Skin of body (tissue), 2 donors: ENCODE measurements around the gene CMBL. TPM values are rescaled to one million over a fixed set of nuclear protein-coding genes. Genes with fewer than 3 reads are reported as not detected.
"Not testable (repeated sequence)": the region's sequence is repeated elsewhere in the genome, so short reads cannot be mapped to it uniquely, and the experiment has no call there.

Experiments used
- DNase-seq: peaks from one replicate; lab custom pipeline; 2025; lab: John Stamatoyannopoulos, UW
- total RNA-seq: library from RNA; depleted of rRNA; stranded (reverse); fragments of >200 nt; gene quantifications from one replicate; pipeline ENCODE4 v1.2.3, GENCODE V29; 2014

CMBL gene
- total RNA-seq, 1 donor from 2014 or later: 16.9 TPM

GRCh38 chr5:10286162-10286861 is 21.4 kb downstream of the CMBL start:
- peak; percentile 53 for DNase-seq

DNA sequence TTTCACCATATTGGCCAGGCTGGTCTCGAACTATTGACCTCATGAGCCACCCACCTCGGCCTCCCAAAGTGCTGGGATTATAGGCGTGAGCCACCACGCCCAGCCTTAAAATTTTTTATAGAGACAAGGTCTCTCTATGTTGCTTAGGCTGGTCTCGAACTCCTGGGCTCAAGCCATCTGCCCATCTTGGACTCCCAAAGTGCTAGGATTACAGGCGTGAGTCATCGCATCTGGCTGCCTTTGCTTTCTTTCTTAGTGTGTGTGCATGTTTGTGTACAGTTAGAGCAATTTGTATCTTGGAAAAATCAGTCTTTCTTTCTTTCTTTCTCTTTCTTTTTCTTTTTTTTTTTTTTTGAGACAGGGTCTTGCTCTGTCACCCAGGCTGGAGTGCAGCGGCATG is 22.3 kb downstream of the CMBL start:
- DNase-seq: not testable (repeated sequence)

DNA sequence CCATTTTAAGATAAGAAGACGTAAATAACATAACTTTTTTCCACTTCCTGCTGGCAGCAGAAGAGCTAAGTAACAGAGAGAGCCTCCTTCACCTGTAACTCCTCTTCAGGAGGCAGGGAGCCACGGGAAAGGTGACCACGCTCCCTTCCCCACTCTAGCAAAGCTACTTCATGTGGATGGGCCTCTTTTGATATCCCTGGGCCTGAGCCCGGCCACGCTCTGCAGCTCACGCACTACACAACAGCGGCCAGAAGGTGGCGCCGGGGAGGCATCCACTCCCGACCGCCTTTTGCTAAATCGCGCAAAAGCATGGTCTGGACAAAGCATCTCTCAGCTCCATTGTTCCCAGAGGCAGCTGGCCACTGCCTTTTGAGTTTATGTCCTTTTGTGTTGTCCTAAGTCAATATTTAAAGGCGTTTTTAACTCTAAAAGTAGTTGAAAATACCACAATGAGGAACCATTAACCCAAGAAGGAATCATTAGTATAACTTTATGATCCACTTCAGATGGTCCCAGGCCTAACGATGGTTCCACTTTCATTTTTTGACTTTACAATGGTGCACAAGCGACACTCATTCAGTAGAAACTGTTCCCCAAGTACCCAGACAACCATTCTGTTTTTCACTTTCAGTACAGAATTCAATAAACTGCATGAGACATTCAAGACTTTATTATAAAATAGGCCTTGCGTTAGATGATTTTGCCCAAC is 23.6 kb downstream of the CMBL start:
- peak; percentile 66 for DNase-seq

- DNase-seq: no peak
Observed at GRCh38 chr5:10279925-10280720, 27.6 kb downstream of the CMBL start.

DNA sequence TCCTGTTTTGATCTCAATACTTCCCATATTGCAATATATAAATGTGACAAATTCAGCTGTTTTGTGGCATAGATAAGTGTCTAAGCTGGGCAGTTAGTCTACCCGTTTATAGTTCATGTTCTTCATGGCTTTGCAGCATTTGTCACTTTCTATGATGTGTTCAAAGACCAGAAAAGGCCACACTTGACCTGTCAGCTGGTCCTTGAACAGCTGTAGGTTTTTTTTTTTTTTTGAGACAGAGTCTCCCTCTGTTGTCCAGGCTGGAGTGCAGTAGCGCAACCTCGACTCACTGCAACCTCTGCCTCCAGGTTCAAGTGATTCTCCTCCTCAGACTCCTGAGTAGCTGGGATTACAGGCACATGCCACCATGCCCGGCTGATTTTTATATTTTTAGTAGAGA is 28.4 kb downstream of the CMBL start:
- no peak for DNase-seq

DNA sequence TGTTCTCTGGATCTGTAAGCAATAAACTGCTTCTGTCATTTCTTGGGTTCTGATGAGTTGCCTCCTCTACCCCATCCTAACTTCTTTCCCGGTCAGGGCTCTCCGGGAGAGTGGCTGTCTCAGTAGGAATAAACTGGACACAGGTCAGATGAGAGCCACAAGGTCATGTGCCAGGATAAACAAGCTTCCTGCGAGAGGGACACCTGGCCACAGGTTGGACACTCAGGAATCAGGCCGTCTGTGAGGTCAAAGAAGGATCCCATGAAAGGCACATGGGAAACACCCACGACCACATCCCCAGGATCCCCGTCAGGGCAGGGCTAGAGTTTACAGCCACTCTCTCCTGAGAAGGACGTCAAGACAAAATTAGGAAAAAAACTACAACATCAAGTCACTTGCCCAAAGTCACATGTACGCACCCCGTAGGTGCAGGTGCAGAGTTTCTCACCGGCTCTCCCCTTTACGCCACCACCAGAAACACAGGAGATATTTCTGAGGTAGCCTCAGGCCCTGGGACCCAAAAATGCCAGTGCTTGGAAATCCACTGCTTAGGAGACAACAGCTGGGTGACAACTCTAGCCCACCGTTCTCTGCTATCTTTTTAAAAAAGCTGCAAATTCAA is 28.9 kb downstream of the CMBL start:
- DNase-seq: no peak

DNA sequence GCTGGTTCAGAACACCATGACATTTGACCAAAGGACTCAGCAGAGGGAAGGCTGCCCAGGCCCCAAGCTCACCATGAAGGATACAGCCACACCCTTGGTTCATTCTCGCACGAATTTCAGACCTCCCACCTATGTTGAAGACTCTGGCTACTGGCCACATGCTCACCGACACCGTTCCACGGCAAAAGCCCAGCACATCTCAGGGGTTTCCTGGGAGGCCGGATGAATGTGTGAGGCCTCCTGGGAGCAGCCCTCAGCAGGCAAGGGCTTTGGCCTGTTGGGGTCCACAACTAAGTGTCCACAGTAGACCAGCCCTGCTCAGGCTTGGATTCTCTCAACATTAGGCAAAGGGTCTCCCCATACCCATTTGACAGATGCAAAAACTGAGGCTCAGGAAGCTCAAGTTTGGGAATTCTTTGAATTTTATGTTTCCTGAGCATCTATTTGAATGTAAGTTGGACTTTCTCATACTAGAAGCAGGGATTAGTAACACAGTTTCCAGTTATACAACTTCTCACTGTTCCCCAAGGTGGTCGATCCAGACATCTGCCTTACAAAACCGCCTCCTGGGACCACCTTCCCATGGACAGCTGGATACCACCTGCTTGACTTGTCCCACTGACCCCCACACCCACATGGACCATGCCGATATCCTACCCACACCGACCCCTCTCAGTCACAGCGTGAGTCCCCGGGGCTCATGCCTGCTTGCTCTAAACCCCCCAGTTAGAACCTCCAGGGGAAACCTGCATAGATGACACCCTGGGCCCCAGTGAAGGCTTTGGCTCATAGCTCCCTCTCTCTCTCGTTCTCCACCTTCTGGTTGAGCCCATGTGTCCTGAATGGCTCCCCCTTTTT is 29.7 kb downstream of the CMBL start:
- DNase-seq: no peak

DNA sequence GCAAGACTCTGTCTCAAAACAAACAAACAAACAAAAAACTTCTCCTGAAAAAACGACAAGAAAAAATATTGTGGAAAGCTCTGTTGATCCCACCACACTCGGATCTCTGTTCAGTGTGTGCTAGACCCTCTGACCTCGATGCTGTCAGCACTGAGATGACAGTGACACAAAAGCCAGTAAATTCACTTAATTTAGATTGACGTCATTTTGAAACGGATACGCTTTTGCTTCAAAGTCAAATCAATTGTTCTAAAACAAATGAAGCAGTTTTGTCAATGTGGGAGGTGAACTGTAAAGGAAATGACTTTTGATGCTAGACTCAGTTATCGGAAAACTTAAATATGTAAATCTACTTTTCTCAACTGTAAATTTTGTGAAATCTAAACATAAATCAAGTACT is 31.0 kb downstream of the CMBL start:
- DNase-seq: no peak

DNA sequence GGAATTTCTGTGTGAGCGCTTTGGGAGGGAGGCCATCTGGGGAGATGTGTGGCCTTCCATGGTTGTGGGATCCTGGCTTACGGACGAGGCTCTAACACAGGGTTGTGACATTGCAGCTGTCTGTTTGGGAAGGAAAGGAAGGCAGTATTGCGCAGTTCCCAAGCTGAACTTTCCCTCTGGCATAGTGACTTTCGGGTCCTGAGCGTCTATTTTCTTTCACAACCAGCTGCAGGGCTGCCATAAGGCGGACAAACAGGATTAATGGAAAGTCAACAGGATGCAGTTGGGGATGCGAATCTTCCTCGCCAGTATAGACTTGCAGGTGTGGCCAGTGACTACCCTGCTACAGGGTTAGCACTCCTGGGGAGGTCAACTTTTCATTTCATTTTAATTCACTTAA is 31.7 kb downstream of the CMBL start:
- DNase-seq: no peak

DNA sequence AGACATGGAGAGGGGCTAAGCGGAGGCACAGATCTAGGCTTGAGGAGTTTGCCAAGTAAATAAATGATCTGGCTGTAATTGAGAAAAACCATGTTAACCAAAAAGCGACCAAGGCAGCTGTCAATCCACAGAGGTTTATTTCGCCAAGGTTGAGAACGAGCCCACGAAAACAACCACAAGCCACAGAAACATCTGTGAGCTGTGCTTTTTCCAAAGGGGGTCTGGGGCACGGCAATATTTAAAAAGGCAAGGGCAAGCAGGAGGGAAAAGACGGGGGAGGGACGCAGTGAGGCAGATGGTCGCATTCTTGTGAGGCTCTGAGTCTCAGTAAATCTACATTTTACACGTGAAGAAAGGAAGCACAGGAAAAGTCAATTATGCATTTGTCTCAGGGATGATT is 32.2 kb downstream of the CMBL start:
- no peak for DNase-seq

- not testable (repeated sequence) for DNase-seq
Observed at GRCh38 chr5:10272875-10273209, 34.9 kb downstream of the CMBL start.

GRCh38 chr5:10272053-10272874 is 35.4 kb downstream of the CMBL start:
- DNase-seq: no peak

DNA sequence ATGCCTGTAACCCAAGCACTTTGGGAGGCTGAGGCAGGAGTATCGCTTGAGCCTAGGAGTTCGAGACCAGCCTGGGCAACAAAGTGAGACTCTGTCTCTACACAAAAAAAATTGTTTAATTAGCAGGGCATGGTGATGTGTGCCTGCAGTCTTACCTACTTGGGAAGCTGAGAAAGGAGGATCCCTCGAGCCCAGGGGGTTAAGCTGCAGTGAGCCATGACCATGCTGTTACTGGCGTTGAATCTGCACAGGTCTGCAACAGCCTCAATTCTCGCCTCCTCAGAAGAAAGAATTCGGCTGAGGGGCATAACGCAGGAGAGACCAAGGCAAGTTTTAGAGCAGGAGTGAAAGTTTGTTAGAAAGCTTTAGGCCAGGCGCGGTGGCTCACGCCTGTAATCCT is 39.6 kb downstream of the CMBL start:
- no peak for DNase-seq

- no peak for DNase-seq
Observed at GRCh38 chr5:10266839-10267238, 40.9 kb downstream of the CMBL start.

- DNase-seq: no peak
Observed at GRCh38 chr5:10266137-10266536, 41.6 kb downstream of the CMBL start.

DNA sequence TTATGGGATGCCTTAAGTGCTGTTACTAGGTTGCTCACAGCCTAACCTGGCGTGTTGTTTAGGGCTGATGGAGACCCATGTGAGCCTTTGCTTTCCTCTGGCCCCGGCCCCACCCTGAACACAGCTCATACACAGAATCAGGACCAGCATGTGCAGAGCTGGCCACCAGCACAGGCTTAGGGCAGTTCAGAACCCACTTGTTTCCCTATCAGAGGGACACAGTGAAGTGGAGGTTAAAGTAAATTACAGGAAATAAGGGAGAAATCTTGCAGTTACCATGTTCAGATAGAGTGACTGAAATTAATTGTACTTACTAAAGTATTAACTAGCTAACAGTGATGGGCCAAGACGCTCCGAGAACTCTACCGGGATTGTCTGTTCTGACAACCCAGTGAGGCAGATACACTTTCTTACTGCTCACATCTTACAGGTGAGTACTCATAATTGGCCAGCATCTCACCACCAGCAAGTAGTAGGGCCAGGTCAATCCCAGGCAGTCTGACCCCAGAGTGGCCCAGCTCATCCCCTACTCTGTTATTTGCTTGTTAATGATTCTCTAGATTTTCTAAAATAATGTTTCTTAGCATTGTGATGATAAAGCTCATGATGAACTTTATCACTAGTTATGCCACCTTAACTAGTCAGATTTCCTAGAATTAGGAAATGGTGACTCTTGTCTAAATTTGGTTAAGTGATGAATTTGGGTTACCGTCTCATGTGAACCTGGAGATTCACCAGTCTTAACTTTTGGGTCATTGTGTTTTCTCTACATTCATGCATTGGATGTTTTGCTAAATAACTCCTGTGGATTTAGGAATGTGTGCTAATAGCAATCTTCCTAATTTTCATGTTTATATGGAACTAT is 42.2 kb downstream of the CMBL start:
- no peak for DNase-seq

GRCh38 chr5:10264604-10265003 is 43.1 kb downstream of the CMBL start:
- DNase-seq: no peak

DNA sequence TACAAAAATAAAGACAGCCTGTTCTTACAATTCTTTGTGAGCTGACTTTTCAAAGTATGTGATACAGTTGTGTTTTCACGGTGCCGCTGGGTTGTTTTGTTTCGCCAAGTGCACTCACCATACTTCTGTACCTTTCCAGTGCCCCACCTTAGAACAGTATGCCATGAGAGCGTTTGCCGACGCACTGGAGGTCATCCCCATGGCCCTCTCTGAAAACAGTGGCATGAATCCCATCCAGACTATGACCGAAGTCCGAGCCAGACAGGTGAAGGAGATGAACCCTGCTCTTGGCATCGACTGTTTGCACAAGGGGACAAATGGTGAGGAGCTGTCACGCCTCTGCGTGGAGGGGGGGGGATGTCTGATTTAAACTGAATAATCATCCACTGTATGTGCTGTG is 44.7 kb downstream of the CMBL start:
- no peak for DNase-seq

DNA sequence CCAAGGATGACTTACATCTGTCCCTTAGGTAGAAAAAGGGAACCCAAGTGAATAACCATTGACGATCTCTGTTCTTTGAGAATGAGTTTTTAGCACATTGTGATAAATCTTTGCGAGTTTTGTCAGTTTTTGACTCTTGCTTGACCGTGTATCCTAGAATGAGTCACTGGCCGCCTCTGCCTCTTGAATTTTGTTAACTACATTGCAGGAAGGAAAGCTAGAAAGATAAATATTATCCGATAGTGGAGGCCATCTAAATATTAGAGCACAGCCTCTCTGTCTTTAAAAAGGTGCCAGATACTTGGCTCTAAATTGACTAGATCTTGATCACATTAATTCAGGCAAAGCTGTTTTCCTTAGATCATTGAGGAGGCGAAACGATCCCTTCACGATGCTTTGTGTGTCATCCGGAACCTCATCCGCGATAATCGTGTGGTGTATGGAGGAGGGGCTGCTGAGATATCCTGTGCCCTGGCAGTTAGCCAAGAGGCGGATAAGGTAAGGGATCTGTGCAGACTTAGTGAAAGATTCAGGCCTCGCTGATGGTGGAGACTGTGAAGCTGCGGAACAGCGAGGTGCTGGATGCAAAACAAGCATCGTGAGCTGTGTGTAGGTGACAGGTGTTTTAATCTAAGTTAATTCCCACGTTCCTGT is 45.5 kb downstream of the CMBL start:
- no peak for DNase-seq
